ENCODE measurements around the gene PRKN.

DNA sequence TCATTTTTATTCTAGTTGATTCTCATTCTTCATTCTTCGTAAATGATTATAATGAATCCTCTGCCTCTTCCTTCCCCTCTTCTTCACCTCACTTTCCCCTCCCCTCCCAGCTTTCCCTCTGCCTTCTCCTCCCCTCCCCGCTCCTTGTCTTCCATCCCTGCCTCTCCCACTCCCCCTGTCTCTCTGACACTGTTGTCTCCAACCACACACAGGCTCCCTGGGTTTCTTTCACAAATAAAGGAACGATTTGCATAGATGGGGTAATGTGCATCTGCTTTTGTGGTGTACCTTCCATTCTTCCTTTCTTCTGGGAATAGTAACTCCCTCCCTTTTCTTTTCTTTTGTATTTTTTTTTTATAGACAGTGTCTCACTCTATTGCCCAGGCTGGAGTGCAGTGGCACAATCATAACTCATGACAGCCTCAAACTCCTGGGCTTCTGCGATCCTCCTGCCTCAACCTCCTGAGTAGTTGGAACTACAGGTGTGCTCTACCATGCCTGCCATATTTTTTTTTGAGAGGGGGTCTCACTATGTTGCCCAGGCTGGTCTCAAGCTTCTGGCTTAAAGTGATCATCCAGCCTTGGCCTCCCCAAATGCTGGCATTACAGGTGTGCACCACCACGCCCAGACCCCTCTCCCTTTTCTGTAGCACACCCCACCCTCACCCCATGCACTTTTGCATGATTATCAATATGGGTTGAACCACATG is 318.6 kb downstream of the PRKN start:
- TF ChIP-seq, protein P1, sequence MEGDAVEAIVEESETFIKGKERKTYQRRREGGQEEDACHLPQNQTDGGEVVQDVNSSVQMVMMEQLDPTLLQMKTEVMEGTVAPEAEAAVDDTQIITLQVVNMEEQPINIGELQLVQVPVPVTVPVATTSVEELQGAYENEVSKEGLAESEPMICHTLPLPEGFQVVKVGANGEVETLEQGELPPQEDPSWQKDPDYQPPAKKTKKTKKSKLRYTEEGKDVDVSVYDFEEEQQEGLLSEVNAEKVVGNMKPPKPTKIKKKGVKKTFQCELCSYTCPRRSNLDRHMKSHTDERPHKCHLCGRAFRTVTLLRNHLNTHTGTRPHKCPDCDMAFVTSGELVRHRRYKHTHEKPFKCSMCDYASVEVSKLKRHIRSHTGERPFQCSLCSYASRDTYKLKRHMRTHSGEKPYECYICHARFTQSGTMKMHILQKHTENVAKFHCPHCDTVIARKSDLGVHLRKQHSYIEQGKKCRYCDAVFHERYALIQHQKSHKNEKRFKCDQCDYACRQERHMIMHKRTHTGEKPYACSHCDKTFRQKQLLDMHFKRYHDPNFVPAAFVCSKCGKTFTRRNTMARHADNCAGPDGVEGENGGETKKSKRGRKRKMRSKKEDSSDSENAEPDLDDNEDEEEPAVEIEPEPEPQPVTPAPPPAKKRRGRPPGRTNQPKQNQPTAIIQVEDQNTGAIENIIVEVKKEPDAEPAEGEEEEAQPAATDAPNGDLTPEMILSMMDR (IDR thresholded peaks at IDR 0.05; ENCODE audit: poor library complexity, severe bottlenecking), result no peak
- no peak for TF ChIP-seq POLR2AphosphoS5 (IDR thresholded peaks at IDR 0.05)
- no peak for TF ChIP-seq EZH2 (IDR thresholded peaks at IDR 0.05; ENCODE audit: borderline replicate concordance, insufficient read depth, low read length, poor library complexity, severe bottlenecking)
- TF ChIP-seq, protein P2, sequence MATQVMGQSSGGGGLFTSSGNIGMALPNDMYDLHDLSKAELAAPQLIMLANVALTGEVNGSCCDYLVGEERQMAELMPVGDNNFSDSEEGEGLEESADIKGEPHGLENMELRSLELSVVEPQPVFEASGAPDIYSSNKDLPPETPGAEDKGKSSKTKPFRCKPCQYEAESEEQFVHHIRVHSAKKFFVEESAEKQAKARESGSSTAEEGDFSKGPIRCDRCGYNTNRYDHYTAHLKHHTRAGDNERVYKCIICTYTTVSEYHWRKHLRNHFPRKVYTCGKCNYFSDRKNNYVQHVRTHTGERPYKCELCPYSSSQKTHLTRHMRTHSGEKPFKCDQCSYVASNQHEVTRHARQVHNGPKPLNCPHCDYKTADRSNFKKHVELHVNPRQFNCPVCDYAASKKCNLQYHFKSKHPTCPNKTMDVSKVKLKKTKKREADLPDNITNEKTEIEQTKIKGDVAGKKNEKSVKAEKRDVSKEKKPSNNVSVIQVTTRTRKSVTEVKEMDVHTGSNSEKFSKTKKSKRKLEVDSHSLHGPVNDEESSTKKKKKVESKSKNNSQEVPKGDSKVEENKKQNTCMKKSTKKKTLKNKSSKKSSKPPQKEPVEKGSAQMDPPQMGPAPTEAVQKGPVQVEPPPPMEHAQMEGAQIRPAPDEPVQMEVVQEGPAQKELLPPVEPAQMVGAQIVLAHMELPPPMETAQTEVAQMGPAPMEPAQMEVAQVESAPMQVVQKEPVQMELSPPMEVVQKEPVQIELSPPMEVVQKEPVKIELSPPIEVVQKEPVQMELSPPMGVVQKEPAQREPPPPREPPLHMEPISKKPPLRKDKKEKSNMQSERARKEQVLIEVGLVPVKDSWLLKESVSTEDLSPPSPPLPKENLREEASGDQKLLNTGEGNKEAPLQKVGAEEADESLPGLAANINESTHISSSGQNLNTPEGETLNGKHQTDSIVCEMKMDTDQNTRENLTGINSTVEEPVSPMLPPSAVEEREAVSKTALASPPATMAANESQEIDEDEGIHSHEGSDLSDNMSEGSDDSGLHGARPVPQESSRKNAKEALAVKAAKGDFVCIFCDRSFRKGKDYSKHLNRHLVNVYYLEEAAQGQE (IDR thresholded peaks at IDR 0.05; ENCODE audit: borderline replicate concordance), result no peak

Measured in neural cell (in vitro differentiated cells).